Measurements from ENCODE around the gene KRTAP5-7. TPM values are rescaled to one million over a fixed set of nuclear protein-coding genes. Genes with fewer than 3 reads are reported as not detected.

Gene KRTAP5-7
- total RNA-seq, 1 donor from 2014 or later, result not detected

- H3K36me3 Mint-ChIP-seq, result peaks cover 19% of the 10 kb centered on the region
- H3K36me3 ChIP-seq, result no peaks in the 10 kb centered on the region
- H3K4me3 Mint-ChIP-seq, result no peak overlapping the region
Measured at GRCh38 chr11:71491940-71492339, 35.1 kb upstream of the KRTAP5-7 start.

GRCh38 chr11:71495286-71496230 is 31.5 kb upstream of the KRTAP5-7 start:
- Histone ChIP-seq H3K79me2 (ENCODE audit: low read depth) (no peaks in the 10 kb centered on the region), H3K4me1 (no peaks in the 10 kb centered on the region), H3K4me2 (no peak overlapping the region), H3K27me3 (no peaks in the 10 kb centered on the region), H3K27ac (no peak overlapping the region), H3K4me3 (no peak overlapping the region), H3K9ac (no peak overlapping the region), H4K20me1 (ENCODE audit: low read depth) (no peaks in the 10 kb centered on the region), H3K36me3 (no peaks in the 10 kb centered on the region), H3F3A (ENCODE audit: low read depth) (no peaks in the 10 kb centered on the region), H2AFZ (replicated peaks) (no peak overlapping the region), H3K9me3 (ENCODE audit: low read depth) (no peaks in the 10 kb centered on the region)
- no peak overlapping the region for H3K27ac Mint-ChIP-seq
- H3K9me3 Mint-ChIP-seq, result no peaks in the 10 kb centered on the region
- H3K27me3 Mint-ChIP-seq (ENCODE audit: insufficient read depth, low read depth), result peaks cover 5% of the 10 kb centered on the region
- TF ChIP-seq CTCF (IDR thresholded peaks at IDR 0.05) (no peak), EZH2 (IDR thresholded peaks at IDR 0.05) (no peak), EZH2phosphoT487 (IDR thresholded peaks at IDR 0.05) (no peak)
- no peaks in the 10 kb centered on the region for H3K4me1 Mint-ChIP-seq
- no peak for DNase-seq (ENCODE audit: low spot score)
- no peak overlapping the region for H3K4me3 Mint-ChIP-seq
- peaks cover 32% of the 10 kb centered on the region for H3K36me3 Mint-ChIP-seq

More at GRCh38 chr11:71491940-71492339, 35.1 kb upstream of the KRTAP5-7 start:
- TF ChIP-seq EZH2phosphoT487 (IDR thresholded peaks at IDR 0.05), result no peak
- TF ChIP-seq EZH2 (IDR thresholded peaks at IDR 0.05), result no peak
- TF ChIP-seq CTCF (IDR thresholded peaks at IDR 0.05), result no peak
- no peaks in the 10 kb centered on the region for H3F3A ChIP-seq (ENCODE audit: low read depth)
- H3K79me2 ChIP-seq (ENCODE audit: low read depth), result no peaks in the 10 kb centered on the region
- no peaks in the 10 kb centered on the region for H3K9me3 ChIP-seq (ENCODE audit: low read depth)
- no peak overlapping the region for H3K4me3 ChIP-seq
- H3K9ac ChIP-seq, result no peak overlapping the region
- no peaks in the 10 kb centered on the region for H3K9me3 Mint-ChIP-seq
- H4K20me1 ChIP-seq (ENCODE audit: low read depth), result no peaks in the 10 kb centered on the region
- H2AFZ ChIP-seq (replicated peaks), result no peak overlapping the region
- no peaks in the 10 kb centered on the region for H3K27me3 ChIP-seq
- peaks cover 19% of the 10 kb centered on the region for H3K4me1 Mint-ChIP-seq
- no peaks in the 10 kb centered on the region for H3K4me1 ChIP-seq
- DNase-seq (ENCODE audit: low spot score), result no peak
- no peak overlapping the region for H3K27ac ChIP-seq
- peaks cover 2% of the 10 kb centered on the region for H3K27me3 Mint-ChIP-seq (ENCODE audit: insufficient read depth, low read depth)
- H3K27ac Mint-ChIP-seq, result peak overlapping the region; percentile 73
- H3K4me2 ChIP-seq, result no peak overlapping the region

GRCh38 chr11:71496421-71496820 is 30.6 kb upstream of the KRTAP5-7 start:
- no peak overlapping the region for H3K27ac Mint-ChIP-seq

More at GRCh38 chr11:71496421-71496820, 30.6 kb upstream of the KRTAP5-7 start:
- no peak for DNase-seq (ENCODE audit: low spot score)
- Histone ChIP-seq H3K9ac (no peak overlapping the region), H4K20me1 (ENCODE audit: low read depth) (no peaks in the 10 kb centered on the region), H3K4me1 (no peaks in the 10 kb centered on the region), H3K4me2 (no peak overlapping the region), H3K79me2 (ENCODE audit: low read depth) (no peaks in the 10 kb centered on the region), H3K27me3 (no peaks in the 10 kb centered on the region), H3K4me3 (no peak overlapping the region), H3K27ac (no peak overlapping the region), H3K36me3 (no peaks in the 10 kb centered on the region), H3F3A (ENCODE audit: low read depth) (no peaks in the 10 kb centered on the region), H2AFZ (replicated peaks) (no peak overlapping the region), H3K9me3 (ENCODE audit: low read depth) (no peaks in the 10 kb centered on the region)
- H3K36me3 Mint-ChIP-seq, result peaks cover 30% of the 10 kb centered on the region
- H3K4me3 Mint-ChIP-seq, result no peak overlapping the region
- H3K4me1 Mint-ChIP-seq, result no peaks in the 10 kb centered on the region
- peaks cover 5% of the 10 kb centered on the region for H3K27me3 Mint-ChIP-seq (ENCODE audit: insufficient read depth, low read depth)
- TF ChIP-seq EZH2 (IDR thresholded peaks at IDR 0.05) (no peak), CTCF (IDR thresholded peaks at IDR 0.05) (no peak), EZH2phosphoT487 (IDR thresholded peaks at IDR 0.05) (no peak)
- H3K9me3 Mint-ChIP-seq, result no peaks in the 10 kb centered on the region
